NT2/D1 (cell line): ENCODE data around the gene CTRL.

Experiments
- SUZ12 ChIP-seq: IDR thresholded peaks from 2 replicates; pipeline ENCODE4 v1.6.1; 2011; ENCODE audit not compliant: insufficient read length, insufficient read depth; ENCODE audit errors: extremely low read depth
- ZNF274 ChIP-seq: IDR thresholded peaks from 2 replicates; pipeline ENCODE4 v1.6.1; 2011; ENCODE audit warnings: mild to moderate bottlenecking, low read depth, low read length

- no peak for TF ChIP-seq SUZ12
- no peak for TF ChIP-seq ZNF274
Measured at GRCh38 chr16:67927131-67927941, 4.3 kb downstream of the CTRL start.
